GM18508 (cell line): ENCODE data around the gene RPAIN.
A peak's percentile ranks its signal among the peaks of the same experiment; 100 is the strongest.
"Not testable (repeated sequence)": the region's sequence is repeated elsewhere in the genome, so short reads cannot be mapped to it uniquely, and the experiment has no call there.

ENCODE experiments used
- ATAC-seq: cut with Tn5 transposase; IDR thresholded peaks from one replicate; pipeline ENCODE4 v1.9.1; 2021; ENCODE audit warnings: moderate number of reproducible peaks; ENCODE audit not compliant: insufficient read depth, unreplicated experiment

The RPAIN gene

DNA sequence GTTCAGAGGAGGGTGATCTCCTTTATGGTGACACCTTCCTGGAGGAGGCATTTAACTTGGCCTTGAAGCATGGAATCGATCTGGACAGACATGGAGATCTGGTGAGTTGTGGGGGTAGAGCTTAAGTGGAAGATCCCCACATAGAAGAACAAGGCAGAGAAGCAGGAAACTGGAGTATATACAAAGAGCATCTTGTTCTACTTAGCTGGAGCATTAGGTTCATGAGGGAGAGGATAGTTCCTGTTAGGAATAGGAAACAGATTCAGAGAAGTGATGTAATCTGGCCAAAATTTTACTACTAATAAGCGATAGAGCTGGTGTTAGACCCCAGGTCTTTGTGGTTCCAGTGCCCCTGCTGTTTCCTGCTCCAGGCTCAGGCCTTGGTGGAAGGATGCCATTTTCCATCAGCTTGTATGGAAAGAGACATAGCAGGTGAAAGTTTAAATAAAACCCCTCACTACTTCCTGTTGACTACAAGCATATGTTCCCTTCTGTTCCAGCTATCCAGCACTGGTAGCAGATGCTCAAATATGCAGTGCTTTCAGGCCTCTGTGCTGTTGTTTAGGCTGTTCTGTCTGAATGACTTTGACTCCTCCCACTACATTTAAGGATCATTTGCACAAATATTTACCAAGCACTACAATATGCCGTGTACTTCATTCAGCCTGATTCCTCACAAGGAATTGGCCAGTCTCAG lies 9.4 kb downstream of the RPAIN start:
- ATAC-seq = no peak

DNA sequence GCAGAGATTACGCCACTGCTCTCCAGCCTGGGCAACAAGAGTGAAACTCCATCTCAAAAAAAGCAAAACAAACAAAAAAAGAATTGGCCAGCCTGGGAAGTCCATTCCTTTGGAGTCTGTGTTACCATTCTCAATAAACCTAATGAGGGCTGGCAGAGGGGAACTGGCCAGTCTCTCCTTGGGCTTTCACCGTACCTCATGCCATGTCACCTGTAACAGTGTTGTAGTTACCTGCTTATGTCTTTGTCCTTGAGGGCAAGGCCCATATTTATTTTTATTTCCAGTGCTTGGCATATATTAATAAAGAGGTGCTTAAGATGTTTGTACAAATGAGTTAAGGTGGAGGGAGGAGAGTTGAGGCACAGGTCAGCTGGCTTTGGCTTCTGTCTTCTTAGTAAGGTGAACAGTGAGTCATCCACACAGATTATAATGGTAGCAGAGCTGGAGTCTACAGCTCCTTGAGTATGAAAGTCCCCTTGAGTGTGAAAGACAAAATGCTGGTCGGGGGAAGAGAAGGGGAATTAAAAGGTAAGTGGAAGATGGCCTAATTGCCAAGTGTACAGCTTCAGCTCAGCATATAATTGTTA lies 10.5 kb downstream of the RPAIN start:
- no peak for ATAC-seq

DNA sequence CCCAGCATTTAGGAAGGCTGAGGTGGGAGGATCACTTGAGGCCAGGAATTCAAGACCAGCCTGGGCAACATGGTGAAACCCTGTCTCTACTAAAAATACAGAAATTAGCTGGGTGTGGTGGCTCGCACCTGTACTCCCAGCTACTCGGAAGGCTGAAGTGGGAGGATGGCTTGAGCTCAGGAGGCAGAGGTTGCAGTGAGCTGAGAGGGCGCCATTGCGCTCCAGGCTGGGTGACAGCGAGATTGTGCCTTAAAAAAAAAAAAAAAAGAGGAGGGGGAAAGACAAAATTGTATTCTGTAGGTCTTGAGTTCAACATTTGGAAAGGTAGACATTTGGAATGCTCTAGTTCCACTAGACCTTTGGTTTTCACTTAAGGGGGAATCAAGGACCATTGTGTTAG lies 11.3 kb downstream of the RPAIN start:
- not testable (repeated sequence) for ATAC-seq

DNA sequence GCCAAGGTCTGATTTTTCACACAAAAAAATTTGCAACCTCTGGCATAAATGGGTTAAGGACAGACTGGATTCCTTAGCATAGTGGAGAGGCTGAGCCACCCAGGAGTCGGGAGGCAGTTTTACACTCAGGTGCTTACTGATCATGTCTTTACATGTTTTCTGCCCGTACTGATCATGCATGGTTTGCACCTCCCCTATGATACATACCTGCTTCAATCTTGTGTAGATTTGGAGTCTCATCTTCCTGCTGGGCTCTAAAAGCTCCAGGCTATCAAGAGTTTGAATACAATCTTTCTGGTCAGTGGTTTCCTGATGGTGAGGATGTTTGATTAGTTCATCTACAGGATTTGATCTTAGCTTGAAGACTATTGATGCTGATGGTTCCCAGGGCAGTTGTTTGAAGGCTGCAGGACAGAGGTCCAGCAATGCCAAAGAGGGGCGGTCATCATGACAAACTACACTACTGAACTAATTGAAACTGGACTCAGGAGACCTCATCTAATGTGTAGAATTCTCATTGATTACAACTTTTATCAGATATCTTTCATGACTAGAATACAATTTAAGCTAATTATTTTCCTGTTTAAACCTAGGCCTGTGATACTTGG lies 12.1 kb downstream of the RPAIN start:
- no peak for ATAC-seq

GRCh38 chr17:5434984-5435383 lies 15.0 kb downstream of the RPAIN start:
- ATAC-seq = no peak

- not testable (repeated sequence) for ATAC-seq
Measured at GRCh38 chr17:5435781-5436315, 15.9 kb downstream of the RPAIN start.

GRCh38 chr17:5437721-5438317 lies 17.8 kb downstream of the RPAIN start:
- ATAC-seq = no peak

DNA sequence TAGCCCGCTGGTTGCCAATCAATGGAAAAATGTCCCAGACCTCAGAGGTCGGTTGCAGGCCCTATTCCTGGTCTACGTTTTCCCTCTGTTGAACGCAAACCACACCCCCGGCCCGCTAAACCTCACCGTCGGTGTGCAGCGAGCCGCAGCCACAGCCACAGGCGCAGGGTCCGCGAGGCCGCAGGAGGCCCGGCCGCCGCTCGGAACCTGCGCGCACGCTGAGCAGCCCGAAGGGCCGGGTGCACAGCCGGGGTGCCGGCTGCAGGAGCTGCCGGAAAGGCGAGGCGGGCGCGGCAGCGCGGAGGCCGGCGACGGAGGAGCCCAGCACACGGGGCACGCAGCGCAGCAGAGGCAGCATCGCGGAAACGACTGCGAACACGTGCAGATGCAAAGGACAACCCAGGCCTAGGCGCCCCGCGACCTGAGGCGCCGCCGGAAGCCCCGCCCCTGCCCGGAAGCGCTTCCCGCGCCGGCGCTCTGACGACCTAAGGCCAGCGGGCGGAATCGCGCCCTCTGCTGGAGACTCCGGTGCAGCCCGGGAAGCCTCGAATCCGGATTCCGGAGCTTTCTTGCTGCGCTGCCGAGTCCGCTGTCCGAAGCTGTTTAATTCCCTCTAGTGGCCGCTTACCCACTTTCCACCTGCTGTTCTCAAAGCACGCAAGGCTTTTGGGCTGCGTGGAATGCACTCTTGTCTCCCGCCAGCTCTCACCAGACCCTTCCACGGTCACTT lies 18.9 kb downstream of the RPAIN start, which contains the start of gene C1QBP:
C1QBP (minus strand) TSS at position 440 of the 730 bp plus-strand sequence; CDS start at position 358, 82 bp downstream.
- peak; percentile 46 for ATAC-seq

DNA sequence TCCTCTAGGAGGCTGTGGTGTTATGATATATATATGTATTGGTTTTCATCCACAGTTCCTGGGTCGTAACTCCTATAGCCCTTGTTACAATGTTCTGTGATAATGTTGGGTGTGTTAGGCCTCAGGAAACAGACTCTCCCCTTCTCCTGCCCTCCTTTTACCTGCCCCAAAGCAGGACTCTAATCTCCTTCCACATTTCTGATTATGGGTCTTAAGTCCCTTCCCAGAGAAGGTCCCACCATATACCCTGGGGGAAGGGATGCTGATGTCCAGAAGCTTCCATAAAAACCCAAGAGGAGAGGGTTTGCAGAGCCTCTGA lies 19.4 kb downstream of the RPAIN start:
- peak; percentile 5 for ATAC-seq

DNA sequence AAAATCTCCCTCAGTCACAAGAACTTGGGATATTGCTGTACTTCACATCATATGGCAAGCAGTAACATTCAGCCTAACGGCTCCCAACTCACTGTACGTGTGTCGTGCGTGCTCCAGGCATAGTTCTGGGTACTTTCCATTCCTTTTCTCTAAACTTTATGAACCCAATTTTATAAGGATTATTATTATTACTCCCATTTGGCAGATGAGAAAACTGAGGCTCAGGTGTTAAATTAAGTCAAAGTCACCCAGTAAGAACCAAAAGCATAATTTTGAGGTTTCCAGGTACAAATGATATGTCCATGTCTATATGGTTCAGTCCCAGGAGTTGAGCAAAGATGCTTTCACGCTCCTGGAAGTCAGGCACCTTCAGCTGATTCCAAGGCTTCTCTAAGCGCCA lies 23.7 kb downstream of the RPAIN start:
- no peak for ATAC-seq

GRCh38 chr17:5444209-5444608 lies 24.2 kb downstream of the RPAIN start:
- ATAC-seq = no peak

GRCh38 chr17:5446786-5447185 lies 26.8 kb downstream of the RPAIN start:
- ATAC-seq = no peak

- no peak for ATAC-seq
Measured at GRCh38 chr17:5464717-5465507, 44.9 kb downstream of the RPAIN start.

DNA sequence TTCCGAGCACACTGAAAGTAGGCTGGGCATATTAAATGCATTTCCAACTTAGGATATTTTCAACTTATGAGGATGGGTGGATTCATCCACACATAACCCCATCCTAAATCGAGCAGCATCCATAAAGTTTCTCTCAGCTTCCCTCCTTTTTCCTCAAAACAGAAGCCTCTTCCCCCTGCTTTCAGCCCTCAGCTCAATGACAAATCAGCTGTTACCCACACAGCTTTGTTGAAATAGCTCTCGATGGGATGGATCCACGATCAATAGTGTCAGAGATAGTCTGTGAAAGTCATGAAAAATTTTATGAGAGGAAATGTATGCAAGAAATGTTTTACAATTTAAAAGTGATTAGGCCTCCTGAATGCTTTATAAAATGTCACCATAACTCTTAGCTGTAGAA lies 46.3 kb downstream of the RPAIN start:
- no peak for ATAC-seq

- no peak for ATAC-seq
Measured at GRCh38 chr17:5467416-5467815, 47.4 kb downstream of the RPAIN start.

DNA sequence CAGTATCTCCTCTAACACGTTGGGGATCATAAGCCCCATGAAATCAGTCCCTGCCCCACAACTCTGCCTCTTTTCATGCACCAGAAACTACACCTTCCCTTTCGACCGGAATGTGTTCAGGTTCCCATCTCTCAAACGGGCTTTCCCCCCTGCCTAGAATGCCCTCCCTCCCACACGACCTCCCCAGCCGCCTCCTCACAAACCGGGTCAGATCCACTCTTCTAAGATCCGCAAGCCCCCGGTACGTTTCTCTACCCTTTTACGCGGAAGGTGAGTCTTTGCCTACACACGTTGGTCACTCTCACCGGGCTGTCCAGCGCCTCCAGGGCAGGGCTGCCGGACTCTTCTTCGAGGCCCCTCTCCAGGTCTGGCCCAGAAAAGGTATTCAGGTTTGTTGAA lies 48.1 kb downstream of the RPAIN start:
- ATAC-seq = no peak

DNA sequence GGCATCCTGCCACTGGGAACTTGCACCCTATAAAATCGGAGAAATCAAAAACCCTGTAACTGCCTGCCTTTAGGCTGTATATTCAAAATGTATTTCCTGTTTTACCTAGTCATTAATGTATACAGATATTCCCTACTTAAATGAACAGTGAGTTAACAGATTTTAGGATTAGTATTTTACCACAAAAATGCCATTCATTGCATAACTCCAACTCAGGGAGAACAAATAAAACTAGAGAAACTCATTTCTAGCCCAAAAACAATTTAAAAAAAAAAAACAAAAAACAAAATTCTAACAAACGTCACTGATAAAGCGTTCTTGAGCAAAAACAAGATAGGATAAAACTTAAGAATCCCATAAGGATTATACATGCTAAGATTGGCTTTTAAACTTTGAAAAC lies 52.5 kb downstream of the RPAIN start:
- ATAC-seq = no peak

DNA sequence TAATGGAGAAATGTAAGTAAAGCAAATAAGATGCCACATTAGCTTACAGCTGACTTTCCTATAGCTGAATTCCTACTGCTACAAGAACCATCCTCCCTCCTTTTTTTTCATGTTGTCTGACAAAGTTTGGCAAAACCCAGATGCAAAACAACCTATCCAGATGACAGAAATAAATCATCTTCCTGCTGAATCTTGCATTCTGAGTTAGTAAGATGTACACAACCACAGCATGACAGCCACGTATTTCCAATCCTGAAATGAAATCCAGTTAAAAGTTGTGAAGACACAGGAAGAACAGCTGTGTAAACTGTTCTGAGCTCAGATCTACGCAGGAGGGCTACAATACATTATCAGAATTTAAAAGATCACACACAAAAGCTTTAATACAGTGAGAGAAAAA lies 53.9 kb downstream of the RPAIN start:
- no peak for ATAC-seq

- no peak for ATAC-seq
Measured at GRCh38 chr17:5478992-5479391, 59.0 kb downstream of the RPAIN start.

DNA sequence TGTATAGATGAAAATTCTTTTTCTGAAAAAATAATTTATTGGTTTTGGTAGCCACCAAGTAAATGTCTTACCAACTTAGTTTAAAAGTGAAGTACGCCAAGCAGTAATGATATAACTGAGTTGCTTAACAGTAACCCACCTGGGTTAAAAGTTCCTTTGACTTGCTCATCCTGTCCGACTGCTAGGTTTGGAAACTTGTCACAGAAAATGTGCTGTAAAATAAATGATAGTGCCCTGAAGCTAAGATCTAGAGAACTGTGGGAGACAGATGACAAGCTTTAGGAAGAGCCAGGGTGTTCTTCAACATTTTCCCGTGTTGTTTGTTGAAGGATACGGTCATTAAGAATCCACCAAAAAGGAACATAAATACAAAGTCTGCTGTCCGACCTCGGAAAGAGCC lies 61.0 kb downstream of the RPAIN start:
- ATAC-seq = no peak
